ENCODE measurements around the gene TTC13. TPM values are rescaled to one million over a fixed set of nuclear protein-coding genes. Genes with fewer than 3 reads are reported as not detected.

TTC13 gene
- total and polyA plus RNA-seq, 7 donors: 3.0 to 19.7 (median 13.6) TPM

DNA sequence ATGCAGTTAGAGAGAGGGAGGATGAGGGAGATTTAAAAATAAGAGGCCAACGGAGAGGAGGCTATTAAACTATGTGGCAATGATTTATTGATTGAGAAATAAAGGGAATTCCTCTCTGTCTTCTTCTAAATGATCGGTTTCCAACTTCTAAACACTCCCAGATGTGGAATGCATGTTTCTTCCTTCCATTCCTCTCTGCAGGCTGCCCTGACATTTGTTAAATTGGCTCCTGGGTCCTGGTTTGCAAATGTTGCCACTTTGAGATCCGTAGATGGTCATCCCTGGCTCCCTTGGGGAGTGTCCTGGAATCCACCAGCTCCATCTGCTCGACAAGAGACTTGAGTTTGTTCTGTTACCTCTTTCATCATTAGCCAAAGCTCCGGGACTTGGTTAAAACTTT, 100.1 kb downstream of the TTC13 start:
- WGBS, 2 donors: 48 to 53% methylated on average over 5 of the region's 5 CpGs
- H3K36me3 ChIP-seq: no peaks in the 10 kb centered on the region

DNA sequence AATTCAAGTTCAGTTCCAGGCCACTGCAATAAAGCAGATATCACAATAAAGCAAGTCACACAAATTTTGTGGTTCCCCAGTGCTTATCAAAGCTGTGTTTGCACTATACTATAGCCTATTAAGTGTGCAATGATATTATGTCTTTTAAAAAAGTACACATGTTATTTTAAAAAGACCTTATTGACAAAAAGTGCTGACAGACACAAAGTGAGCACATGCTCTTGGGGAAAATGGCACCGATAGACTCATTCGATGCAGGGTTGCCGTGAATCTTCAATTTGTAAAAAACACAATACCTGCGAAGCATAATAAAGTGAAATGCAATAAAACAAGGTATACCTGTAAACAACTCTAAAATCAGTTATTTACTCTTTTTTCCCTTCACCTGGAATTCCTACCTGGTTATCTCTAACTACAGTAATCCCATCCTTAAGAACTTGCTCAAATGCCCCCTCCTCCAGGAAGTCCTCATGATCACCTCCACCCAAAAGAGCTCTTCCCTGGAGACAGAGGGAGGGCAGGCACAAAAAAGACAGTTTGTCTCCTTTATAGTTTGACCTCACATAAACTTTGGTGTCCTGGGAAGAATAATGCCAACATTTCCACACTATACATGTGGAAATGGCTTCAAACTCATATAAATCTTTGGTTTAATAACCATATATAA, 100.6 kb downstream of the TTC13 start:
- 80 to 92% methylated on average over 4 of the region's 4 CpGs for WGBS, 2 donors
- H3K27ac ChIP-seq: peak overlapping the region; percentile 33 to 66 (median 58)
- peaks cover 0 to 29% (median 20%) of the 10 kb centered on the region in 4 donors for H3K4me1 ChIP-seq
- TF ChIP-seq, protein P1, sequence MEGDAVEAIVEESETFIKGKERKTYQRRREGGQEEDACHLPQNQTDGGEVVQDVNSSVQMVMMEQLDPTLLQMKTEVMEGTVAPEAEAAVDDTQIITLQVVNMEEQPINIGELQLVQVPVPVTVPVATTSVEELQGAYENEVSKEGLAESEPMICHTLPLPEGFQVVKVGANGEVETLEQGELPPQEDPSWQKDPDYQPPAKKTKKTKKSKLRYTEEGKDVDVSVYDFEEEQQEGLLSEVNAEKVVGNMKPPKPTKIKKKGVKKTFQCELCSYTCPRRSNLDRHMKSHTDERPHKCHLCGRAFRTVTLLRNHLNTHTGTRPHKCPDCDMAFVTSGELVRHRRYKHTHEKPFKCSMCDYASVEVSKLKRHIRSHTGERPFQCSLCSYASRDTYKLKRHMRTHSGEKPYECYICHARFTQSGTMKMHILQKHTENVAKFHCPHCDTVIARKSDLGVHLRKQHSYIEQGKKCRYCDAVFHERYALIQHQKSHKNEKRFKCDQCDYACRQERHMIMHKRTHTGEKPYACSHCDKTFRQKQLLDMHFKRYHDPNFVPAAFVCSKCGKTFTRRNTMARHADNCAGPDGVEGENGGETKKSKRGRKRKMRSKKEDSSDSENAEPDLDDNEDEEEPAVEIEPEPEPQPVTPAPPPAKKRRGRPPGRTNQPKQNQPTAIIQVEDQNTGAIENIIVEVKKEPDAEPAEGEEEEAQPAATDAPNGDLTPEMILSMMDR (IDR thresholded peaks at IDR 0.05): no peak
- TF ChIP-seq EP300 (IDR thresholded peaks at IDR 0.05): no peak
- TF ChIP-seq POLR2A (IDR thresholded peaks at IDR 0.05): no peak
- no peak for TF ChIP-seq POLR2AphosphoS5 (IDR thresholded peaks at IDR 0.05)
- intact Hi-C loops (cut with DNase I): no loop called here
- H3K9me3 ChIP-seq: no peaks in the 10 kb centered on the region
- H3K27me3 ChIP-seq: no peaks in the 10 kb centered on the region
- no peak overlapping the region for H3K4me3 ChIP-seq
- H3K36me3 ChIP-seq: no peaks in the 10 kb centered on the region
- no peak for DNase-seq

More for the DNA sequence above, 100.1 kb downstream of the TTC13 start:
- TF ChIP-seq, protein P1 (IDR thresholded peaks at IDR 0.05): no peak
- TF ChIP-seq POLR2AphosphoS5 (IDR thresholded peaks at IDR 0.05) (peak; percentile 21 to 69 (median 62)), EP300 (IDR thresholded peaks at IDR 0.05) (peak in 1 of 4 donors; percentile 27)
- peaks cover 0 to 29% (median 21%) of the 10 kb centered on the region in 4 donors for H3K4me1 ChIP-seq
- no peak overlapping the region for H3K4me3 ChIP-seq
- H3K27ac ChIP-seq: peak overlapping the region; percentile 33 to 66 (median 58)
- peak; percentile 87 for DNase-seq
- no peaks in the 10 kb centered on the region for H3K27me3 ChIP-seq
- no peaks in the 10 kb centered on the region for H3K9me3 ChIP-seq
- intact Hi-C loops (cut with DNase I): no loop called here

DNA sequence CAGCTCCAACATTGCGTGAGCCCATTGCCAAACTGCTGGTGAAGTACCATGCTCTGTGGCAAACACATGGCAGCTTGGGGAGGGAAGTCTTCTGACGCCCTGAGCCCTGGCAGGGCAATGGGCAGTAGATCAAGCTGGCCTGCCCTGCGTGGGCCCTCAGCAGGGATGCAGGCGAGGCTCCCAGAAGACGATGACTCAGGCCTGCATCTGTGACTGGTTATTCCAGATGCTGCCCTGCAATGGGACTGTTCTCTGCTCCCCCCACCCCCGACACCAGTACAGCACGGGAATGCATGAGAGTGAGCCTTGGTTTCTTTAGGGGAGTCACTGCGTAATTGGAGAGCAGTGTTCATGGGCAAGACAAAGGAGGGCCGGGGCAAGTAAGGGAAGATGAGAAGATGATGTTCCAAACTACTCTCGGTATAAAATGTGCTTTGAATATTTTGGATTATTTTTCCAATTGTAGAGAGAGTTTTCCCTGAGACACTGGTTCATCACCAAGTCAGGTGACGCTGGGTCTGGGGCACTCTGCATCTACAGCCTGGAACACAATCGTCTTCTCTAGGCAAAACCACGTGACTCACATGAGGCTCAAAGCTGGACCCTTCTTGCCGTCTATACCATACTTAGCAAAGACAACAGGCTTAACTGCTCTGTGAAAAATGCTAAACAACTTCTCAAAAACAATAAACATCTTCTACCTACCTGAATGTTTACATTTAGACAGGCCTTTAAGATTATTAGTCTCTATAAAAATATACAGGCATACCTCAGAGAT, 101.3 kb downstream of the TTC13 start:
- 80 to 84% methylated on average over 14 of the region's 14 CpGs for WGBS, 2 donors
- Histone ChIP-seq H3K9me3 (no peaks in the 10 kb centered on the region), H3K4me1 (peaks cover 0 to 29% (median 20%) of the 10 kb centered on the region in 4 donors), H3K27me3 (no peaks in the 10 kb centered on the region), H3K4me3 (no peak overlapping the region), H3K27ac (peak overlapping the region in 1 of 4 donors; percentile 63), H3K36me3 (no peaks in the 10 kb centered on the region)
- intact Hi-C loops (cut with DNase I): no loop called here
- no peak for DNase-seq
- TF ChIP-seq EP300 (IDR thresholded peaks at IDR 0.05): no peak
- TF ChIP-seq POLR2AphosphoS5 (IDR thresholded peaks at IDR 0.05): no peak
- TF ChIP-seq, protein P1 (IDR thresholded peaks at IDR 0.05): no peak
- no peak for TF ChIP-seq POLR2A (IDR thresholded peaks at IDR 0.05)

DNA sequence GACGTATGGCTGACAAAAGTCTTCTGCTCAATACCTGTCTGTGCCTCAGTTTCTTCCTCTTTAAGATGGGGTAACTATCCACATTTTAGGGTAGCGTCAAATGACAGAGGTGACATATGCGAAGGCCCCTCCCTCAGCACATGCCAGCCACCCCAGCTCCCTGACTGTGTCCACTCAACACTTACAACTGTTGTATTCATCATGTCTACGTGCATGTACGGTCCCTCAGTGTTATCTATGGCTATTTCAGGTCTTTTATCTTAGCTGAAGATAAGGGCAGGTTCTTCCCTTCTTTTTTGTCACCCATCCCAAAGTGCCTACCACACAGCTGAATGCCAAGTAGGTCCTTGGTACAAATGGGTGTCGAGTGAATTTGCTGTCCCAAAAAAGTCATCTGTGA, 102.0 kb downstream of the TTC13 start:
- no peak for DNase-seq
- Histone ChIP-seq H3K4me3 (no peak overlapping the region), H3K36me3 (no peaks in the 10 kb centered on the region), H3K9me3 (no peaks in the 10 kb centered on the region), H3K27ac (peak overlapping the region in 1 of 4 donors; percentile 63), H3K27me3 (no peaks in the 10 kb centered on the region), H3K4me1 (peaks cover 0 to 29% (median 20%) of the 10 kb centered on the region in 4 donors)
- TF ChIP-seq POLR2A (IDR thresholded peaks at IDR 0.05): no peak
- no peak for TF ChIP-seq EP300 (IDR thresholded peaks at IDR 0.05)
- TF ChIP-seq POLR2AphosphoS5 (IDR thresholded peaks at IDR 0.05): no peak
- TF ChIP-seq, protein P1 (IDR thresholded peaks at IDR 0.05): no peak
- intact Hi-C loops (cut with DNase I): no loop called here
- 87 to 92% methylated on average over 6 of the region's 6 CpGs for WGBS, 2 donors

Data from sigmoid colon (tissue), 7 donors.